Brain microvascular endothelial cell (primary cell): ENCODE measurements around the gene TOM1L2.

Source experiments
- DNase-seq: peaks from one replicate; pipeline ENCODE4 v3.0.0-alpha.2; 2020
- H3K27ac ChIP-seq: fragments of 250-450 bp; sonication (Bioruptor Pico); 2 replicates; pipeline ENCODE4 v1.5.1; 2020; ENCODE audit warnings: mild to moderate bottlenecking, moderate library complexity
- H3K27me3 ChIP-seq: fragments of 250-450 bp; sonication (Bioruptor Pico); replicated peaks from 2 replicates; pipeline ENCODE4 v1.5.1; 2020; ENCODE audit warnings: mild to moderate bottlenecking
- H3K36me3 ChIP-seq: fragments of 250-450 bp; sonication (Bioruptor Pico); replicated peaks from 2 replicates; pipeline ENCODE4 v1.5.1; 2020; ENCODE audit warnings: mild to moderate bottlenecking
- H3K4me3 ChIP-seq: 2 replicates; pipeline ENCODE4 v1.5.1; 2011; ENCODE audit warnings: low read depth, mild to moderate bottlenecking, control low read depth, low read length, moderate library complexity
- CTCF ChIP-seq: IDR thresholded peaks from 2 replicates; pipeline ENCODE4 v1.5.1; 2011; ENCODE audit warnings: low read depth, mild to moderate bottlenecking, moderate library complexity, low read length, control low read depth, inconsistent platforms; ENCODE audit errors: missing control alignments
- in situ Hi-C: cut with HindIII; loops from 2 replicates; pipeline ENCODE4 v1.10.0; 2017; ENCODE audit warnings: low sequenced_read_pairs, low pct_ligation_motif_present

Gene TOM1L2

GRCh38 chr17:17976931-17977570, 4.9 kb upstream of the TOM1L2 start:
- no peak overlapping the region for H3K27ac ChIP-seq
- no peak for DNase-seq
- no peak for TF ChIP-seq CTCF
- in situ Hi-C loops = no loop called here
- no peaks in the 10 kb centered on the region for H3K27me3 ChIP-seq
- H3K4me3 ChIP-seq = no peak overlapping the region
- H3K36me3 ChIP-seq = no peaks in the 10 kb centered on the region

- TF ChIP-seq CTCF = no peak
- Histone ChIP-seq H3K4me3 (no peak overlapping the region), H3K27ac (no peak overlapping the region), H3K36me3 (no peaks in the 10 kb centered on the region), H3K27me3 (no peaks in the 10 kb centered on the region)
- in situ Hi-C loops = no loop called here
- no peak for DNase-seq
Measured at GRCh38 chr17:17975436-17975835, 3.2 kb upstream of the TOM1L2 start.

GRCh38 chr17:17972952-17973254, 703 bp upstream of the TOM1L2 start:
- peak overlapping the region; percentile 65 for H3K27ac ChIP-seq

GRCh38 chr17:17971431-17972125, 622 bp downstream of the TOM1L2 start:
- Histone ChIP-seq H3K4me3 (peak overlapping the region; percentile 75), H3K27me3 (no peaks in the 10 kb centered on the region), H3K36me3 (no peaks in the 10 kb centered on the region), H3K27ac (peak overlapping the region; percentile 64)
- no peak for DNase-seq
- in situ Hi-C loops = no loop called here
- TF ChIP-seq CTCF = no peak

More at GRCh38 chr17:17972952-17973254, 703 bp upstream of the TOM1L2 start:
- Histone ChIP-seq H3K27me3 (no peaks in the 10 kb centered on the region), H3K4me3 (peak overlapping the region; percentile 76), H3K36me3 (no peaks in the 10 kb centered on the region)
- DNase-seq = no peak
- in situ Hi-C loops = no loop called here
- TF ChIP-seq CTCF = no peak

GRCh38 chr17:17970699-17971430, 1.3 kb downstream of the TOM1L2 start:
- no peak for TF ChIP-seq CTCF
- Histone ChIP-seq H3K27ac (no peak overlapping the region), H3K36me3 (no peaks in the 10 kb centered on the region), H3K4me3 (peak overlapping the region; percentile 75), H3K27me3 (no peaks in the 10 kb centered on the region)
- in situ Hi-C loops = no loop called here
- DNase-seq = no peak
